Measurements from ENCODE around the gene MIOS.
A peak's percentile ranks its signal among the peaks of the same experiment; 100 is the strongest.

Gene MIOS

DNA sequence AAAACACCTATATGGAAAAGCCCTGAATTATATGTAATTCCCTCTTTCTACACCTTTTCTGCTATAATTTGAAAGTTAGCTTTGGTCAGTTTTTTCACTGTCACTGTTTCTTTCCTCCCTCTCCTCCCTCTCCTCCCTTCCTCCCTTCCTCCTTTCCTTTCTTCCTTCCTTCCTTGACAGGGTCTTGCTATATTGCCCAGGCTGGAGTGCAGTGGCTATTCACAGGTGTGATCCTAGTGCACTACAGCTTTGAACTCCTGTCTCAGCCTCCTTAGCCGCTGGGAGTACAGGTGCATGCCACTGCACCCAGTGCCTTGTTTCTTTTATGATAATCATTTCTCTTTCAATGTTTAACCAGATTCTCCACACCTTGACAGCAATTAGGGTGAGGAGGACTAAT, 51.7 kb downstream of the MIOS start:
- no peak overlapping the region for H3K27ac ChIP-seq (ENCODE audit: low read depth, low read length)
- H3K9me3 ChIP-seq (ENCODE audit: insufficient read depth, low read depth, low read length) = no peaks in the 10 kb centered on the region
- H3K27me3 ChIP-seq (ENCODE audit: insufficient read depth, low read length) = no peaks in the 10 kb centered on the region; the same call in 1 of the 2 replicates
- no peaks in the 10 kb centered on the region for H3K36me3 ChIP-seq (ENCODE audit: insufficient read depth, low read length)
- no peak overlapping the region for H3K9ac ChIP-seq (ENCODE audit: low read depth, low read length)
- no peaks in the 10 kb centered on the region for H3K4me1 ChIP-seq (ENCODE audit: insufficient read depth, low read length)
- H3K4me3 ChIP-seq (ENCODE audit: low read length) = no peak overlapping the region
- 93% methylated on average over 1 of the region's 1 CpG for WGBS

DNA sequence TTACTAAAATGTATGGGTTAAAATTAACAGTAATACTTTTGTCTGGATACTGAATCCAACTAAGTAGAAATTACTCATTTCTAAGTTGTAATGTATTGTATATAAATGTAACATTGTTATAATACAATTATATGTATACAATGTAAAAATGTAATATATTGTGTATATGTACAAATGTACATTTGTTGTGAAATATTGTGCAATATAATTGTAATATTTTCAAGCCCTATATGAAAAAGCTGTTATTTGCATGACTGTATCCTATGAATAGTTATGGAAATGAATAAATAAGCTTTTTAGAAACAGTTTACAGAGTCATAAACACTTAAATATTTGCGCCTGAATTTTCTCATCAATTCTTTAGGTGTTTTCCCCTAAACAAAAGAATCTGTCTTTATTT, 53.6 kb downstream of the MIOS start:
- Histone ChIP-seq H3K4me3 (ENCODE audit: low read length) (no peak overlapping the region), H3K4me1 (ENCODE audit: insufficient read depth, low read length) (no peaks in the 10 kb centered on the region), H3K36me3 (ENCODE audit: insufficient read depth, low read length) (no peaks in the 10 kb centered on the region), H3K9ac (ENCODE audit: low read depth, low read length) (no peak overlapping the region), H3K9me3 (ENCODE audit: insufficient read depth, low read depth, low read length) (no peaks in the 10 kb centered on the region), H3K27ac (ENCODE audit: low read depth, low read length) (no peak overlapping the region), H3K27me3 (ENCODE audit: insufficient read depth, low read length) (no peaks in the 10 kb centered on the region; the same call in 1 of the 2 replicates)
- WGBS = 100% methylated on average over 1 of the region's 1 CpG

DNA sequence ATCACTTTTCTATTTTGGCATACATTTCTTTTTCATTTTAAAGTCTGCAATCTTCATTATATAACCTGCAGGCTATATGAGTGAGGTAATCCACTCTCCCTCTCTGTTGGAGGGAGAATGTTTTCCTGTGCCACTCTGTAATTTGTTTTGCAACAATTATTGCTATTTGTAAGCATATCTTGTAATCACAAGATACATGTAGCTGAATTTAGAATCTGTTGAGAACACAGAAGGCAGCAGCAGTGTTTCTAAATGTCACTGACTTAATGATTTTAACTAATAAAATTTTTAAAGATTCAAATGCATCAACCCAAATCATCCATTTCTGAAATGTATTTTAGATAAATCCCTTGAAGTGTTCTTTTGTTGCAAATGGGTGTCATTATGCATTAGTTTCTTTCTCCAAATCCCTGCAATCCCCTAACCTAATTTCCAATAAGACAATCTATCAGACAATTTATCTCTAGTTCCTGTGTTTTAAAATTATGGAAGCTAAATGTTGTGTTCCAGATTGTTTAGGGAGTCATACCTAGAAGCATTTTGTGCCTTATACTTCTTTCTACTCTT, 54.0 kb downstream of the MIOS start:
- Histone ChIP-seq H3K9ac (ENCODE audit: low read depth, low read length) (no peak overlapping the region), H3K36me3 (ENCODE audit: insufficient read depth, low read length) (no peaks in the 10 kb centered on the region), H3K4me1 (ENCODE audit: insufficient read depth, low read length) (no peaks in the 10 kb centered on the region)

DNA sequence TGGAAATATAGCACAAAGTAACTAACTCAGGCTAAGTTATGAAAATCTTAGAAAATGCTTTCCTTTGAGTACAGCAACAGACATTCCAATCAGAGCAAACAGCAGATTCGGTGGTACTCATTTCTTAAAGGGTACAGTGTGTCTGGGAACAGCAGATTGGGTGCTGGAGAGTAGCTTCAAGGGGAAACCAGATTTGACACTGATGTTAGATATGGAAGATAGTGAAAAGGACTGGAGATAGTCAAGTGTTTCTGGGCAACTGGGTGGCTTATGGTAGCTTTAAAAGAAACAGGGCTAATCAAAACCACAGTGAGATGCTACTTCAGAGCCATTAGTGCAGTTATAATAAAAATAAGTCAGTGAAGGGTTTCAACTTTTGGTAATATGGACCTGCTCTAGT, 61.8 kb downstream of the MIOS start:
- WGBS = 96% methylated on average over 1 of the region's 1 CpG
- H3K36me3 ChIP-seq (ENCODE audit: insufficient read depth, low read length) = no peaks in the 10 kb centered on the region
- no peaks in the 10 kb centered on the region for H3K27me3 ChIP-seq (ENCODE audit: insufficient read depth, low read length)

More for the DNA sequence above, 54.0 kb downstream of the MIOS start:
- no peaks in the 10 kb centered on the region; the same call in 1 of the 2 replicates for H3K27me3 ChIP-seq (ENCODE audit: insufficient read depth, low read length)
- H3K4me3 ChIP-seq (ENCODE audit: low read length) = no peak overlapping the region
- H3K9me3 ChIP-seq (ENCODE audit: insufficient read depth, low read depth, low read length) = 0 out of 2 replicates have a peak, but pooled peaks cover 3% of the 10 kb centered on the region
- no peak overlapping the region for H3K27ac ChIP-seq (ENCODE audit: low read depth, low read length)

DNA sequence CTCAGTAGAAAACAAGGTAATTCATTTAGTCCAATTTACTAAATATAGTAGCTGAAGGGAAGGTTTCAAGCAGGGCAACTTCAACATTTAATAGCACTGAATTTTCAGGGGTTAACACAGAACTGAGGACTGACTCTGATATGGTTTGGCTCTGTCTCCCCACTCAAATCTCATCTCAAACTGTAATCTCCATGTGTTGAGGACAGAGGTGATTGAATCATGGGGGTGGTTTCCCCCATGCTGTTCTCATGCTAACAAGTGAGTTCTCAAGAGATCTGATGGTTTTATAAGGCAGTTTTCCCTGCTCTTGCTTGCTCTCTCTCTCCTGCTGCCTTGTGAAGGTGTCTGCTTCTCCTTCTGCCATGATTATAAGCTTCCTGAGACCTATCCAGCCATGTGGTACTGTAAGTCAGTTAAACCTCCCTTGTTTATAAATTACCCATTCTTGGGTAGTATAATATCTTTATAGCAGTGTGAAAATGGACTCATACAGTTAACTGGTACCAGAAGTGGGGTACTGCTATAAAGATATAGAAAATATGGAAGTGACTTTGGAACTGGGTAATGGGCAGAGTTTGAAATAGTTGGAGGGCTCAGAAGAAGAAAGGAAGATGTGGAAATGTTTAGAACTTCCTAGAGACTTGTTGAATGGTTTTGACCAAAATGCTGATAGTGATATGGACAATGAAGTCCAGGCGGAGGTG, 64.1 kb downstream of the MIOS start:
- no peak overlapping the region for H3K27ac ChIP-seq (ENCODE audit: low read depth, low read length)
- H3K36me3 ChIP-seq (ENCODE audit: insufficient read depth, low read length) = peaks cover 2% of the 10 kb centered on the region; the same call in 1 of the 2 replicates
- H3K4me1 ChIP-seq (ENCODE audit: insufficient read depth, low read length) = no peaks in the 10 kb centered on the region
- H3K4me3 ChIP-seq (ENCODE audit: low read length) = no peak overlapping the region
- peaks cover 9% of the 10 kb centered on the region for H3K9me3 ChIP-seq (ENCODE audit: insufficient read depth, low read depth, low read length)
- H3K27me3 ChIP-seq (ENCODE audit: insufficient read depth, low read length) = no peaks in the 10 kb centered on the region
- 92% methylated on average over 1 of the region's 1 CpG for WGBS
- no peak overlapping the region for H3K9ac ChIP-seq (ENCODE audit: low read depth, low read length)

More for the DNA sequence above, 61.8 kb downstream of the MIOS start:
- Histone ChIP-seq H3K27ac (ENCODE audit: low read depth, low read length) (no peak overlapping the region), H3K9ac (ENCODE audit: low read depth, low read length) (no peak overlapping the region), H3K4me1 (ENCODE audit: insufficient read depth, low read length) (no peaks in the 10 kb centered on the region), H3K4me3 (ENCODE audit: low read length) (no peak overlapping the region), H3K9me3 (ENCODE audit: insufficient read depth, low read depth, low read length) (peaks cover 12% of the 10 kb centered on the region)

DNA sequence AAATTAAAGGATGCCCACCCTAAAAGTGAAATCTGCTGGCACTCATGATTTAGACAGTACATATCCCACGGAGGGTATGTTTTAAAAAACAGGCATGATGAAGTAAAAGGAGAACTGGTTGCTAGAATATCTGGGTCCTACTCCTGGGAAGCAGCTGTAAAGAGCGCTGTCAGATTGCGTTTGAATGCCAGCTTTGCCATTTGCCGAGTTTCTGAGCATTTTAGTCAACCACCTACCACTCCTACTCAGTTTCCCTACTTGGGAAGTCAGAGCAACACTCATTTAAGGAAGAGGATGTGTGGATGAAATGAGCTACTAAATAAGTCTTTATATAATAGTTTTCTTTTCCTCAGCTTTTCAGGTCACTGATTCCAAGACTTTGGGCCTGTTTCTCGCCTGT, 72.7 kb downstream of the MIOS start:
- H3K9me3 ChIP-seq (ENCODE audit: insufficient read depth, low read depth, low read length) = no peaks in the 10 kb centered on the region

DNA sequence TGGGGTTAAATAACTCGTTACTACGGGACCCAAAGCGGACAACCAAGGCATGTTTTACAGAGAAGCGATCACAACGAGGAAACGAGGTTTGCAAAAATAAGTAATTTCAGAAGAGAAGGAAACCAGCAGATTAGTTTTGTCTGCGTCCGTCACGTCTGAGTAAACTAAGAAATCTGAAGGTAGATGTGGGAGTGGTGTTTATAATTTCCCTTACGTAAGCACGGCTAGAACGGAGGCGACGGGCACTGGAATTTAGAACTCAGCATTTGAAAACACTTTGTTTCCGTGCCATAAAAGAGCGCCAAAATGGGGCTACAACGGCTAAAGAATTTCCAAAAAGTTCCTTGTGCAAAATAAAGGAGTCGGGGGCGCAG, 73.2 kb downstream of the MIOS start:
- H3K4me3 ChIP-seq (ENCODE audit: low read length) = peak overlapping the region; percentile 83
- H3K27me3 ChIP-seq (ENCODE audit: insufficient read depth, low read length) = no peaks in the 10 kb centered on the region
- peak overlapping the region; percentile 89 for H3K9ac ChIP-seq (ENCODE audit: low read depth, low read length)
- no peaks in the 10 kb centered on the region for H3K9me3 ChIP-seq (ENCODE audit: insufficient read depth, low read depth, low read length)
- peak overlapping the region; percentile 85 for H3K27ac ChIP-seq (ENCODE audit: low read depth, low read length)
- WGBS = 1% methylated on average over 19 of the region's 19 CpGs
- H3K4me1 ChIP-seq (ENCODE audit: insufficient read depth, low read length) = peaks cover 12% of the 10 kb centered on the region
- H3K36me3 ChIP-seq (ENCODE audit: insufficient read depth, low read length) = peaks cover 23% of the 10 kb centered on the region

More for the DNA sequence above, 72.7 kb downstream of the MIOS start:
- Histone ChIP-seq H3K27me3 (ENCODE audit: insufficient read depth, low read length) (no peaks in the 10 kb centered on the region), H3K9ac (ENCODE audit: low read depth, low read length) (peak overlapping the region; percentile 89), H3K4me3 (ENCODE audit: low read length) (peak overlapping the region; percentile 83), H3K27ac (ENCODE audit: low read depth, low read length) (peak overlapping the region; percentile 85), H3K4me1 (ENCODE audit: insufficient read depth, low read length) (peaks cover 12% of the 10 kb centered on the region), H3K36me3 (ENCODE audit: insufficient read depth, low read length) (peaks cover 23% of the 10 kb centered on the region)
- WGBS = 31% methylated on average over 5 of the region's 5 CpGs

DNA sequence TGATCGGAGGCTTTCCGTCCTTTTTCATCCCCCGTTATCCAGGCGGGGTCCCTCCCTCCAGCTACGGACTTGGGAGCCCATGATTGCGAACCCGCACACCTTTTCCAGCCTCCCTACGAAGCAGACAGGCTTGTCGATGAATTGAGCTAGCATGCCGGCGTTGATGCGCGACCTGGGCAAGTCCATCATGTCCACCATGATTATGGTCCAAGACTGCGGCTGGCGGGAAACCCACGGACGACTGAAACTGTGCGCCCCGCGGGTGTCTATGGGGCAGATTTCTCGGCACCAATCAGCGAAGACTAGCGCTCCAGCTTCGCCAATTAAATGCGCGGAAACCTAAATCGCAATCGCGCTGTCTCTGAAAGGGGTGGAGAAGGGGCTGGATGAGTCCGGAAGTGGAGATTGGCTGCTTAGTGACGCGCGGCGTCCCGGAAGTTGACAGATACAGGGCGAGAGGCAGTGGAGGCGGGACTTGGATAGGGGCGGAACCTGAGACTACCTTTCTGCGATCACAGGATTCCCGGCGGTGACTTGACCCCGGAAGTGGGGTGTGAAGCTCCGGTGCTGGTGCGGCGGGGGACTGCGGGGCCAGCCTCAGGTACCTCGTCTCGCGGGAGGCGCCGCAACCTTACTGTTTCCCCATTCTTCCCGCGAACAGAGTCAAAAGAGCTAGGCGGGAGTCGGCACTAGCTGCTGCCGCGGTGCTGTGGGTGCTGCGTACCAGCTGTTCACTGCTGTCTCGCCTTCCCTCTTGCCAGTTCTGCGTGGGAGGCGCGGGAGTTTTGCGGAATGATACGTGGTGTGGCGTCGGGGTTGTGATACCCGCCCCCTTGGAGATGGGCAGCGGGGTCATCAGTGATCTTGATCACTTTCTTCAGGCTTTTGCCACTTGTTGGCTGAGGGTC, 73.8 kb downstream of the MIOS start, which contains the start of gene UMAD1:
Gene UMAD1 (plus strand): TSS at position 532 of the 908 bp plus-strand sequence. CDS start 32,620 bp downstream, outside the sequence.
- Histone ChIP-seq H3K4me3 (ENCODE audit: low read length) (peak within 1 kb of the TSS; percentile 83), H3K27ac (ENCODE audit: low read depth, low read length) (peak within 1 kb of the TSS; percentile 85), H3K9ac (ENCODE audit: low read depth, low read length) (peak within 1 kb of the TSS; percentile 89), H3K36me3 (ENCODE audit: insufficient read depth, low read length) (peaks cover 20% of the 10 kb centered on the region), H3K9me3 (ENCODE audit: insufficient read depth, low read depth, low read length) (no peaks in the 10 kb centered on the region), H3K4me1 (ENCODE audit: insufficient read depth, low read length) (peaks cover 12% of the 10 kb centered on the region), H3K27me3 (ENCODE audit: insufficient read depth, low read length) (no peaks in the 10 kb centered on the region)
- WGBS = under 1% methylated on average over 68 of the region's 68 CpGs

DNA sequence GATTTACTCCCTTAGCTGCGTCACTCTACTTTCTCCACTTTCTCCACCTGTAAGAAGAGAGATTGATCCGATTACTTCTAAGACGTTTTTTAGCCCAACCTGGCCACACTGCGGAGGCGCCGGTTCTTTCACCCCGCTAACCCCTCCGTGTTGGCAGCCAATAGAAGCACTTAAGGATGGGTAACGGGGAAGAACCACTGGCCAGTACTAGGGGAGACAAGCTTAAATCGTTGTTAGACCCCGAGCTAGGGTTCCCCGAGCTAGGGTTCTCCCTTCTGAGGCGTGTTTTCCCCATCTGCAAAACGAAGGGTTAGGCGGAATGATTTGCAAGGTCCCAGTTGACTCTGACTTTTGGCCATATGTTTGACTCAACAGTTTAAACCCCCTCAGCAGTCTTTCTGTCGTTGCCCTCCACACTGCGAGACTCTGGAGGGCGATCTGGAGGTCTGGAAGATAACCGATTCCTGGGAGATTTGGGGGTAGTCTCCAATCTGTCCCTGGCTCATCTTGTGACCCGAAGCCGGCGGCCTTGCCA, 74.5 kb downstream of the MIOS start:
- WGBS = 8% methylated on average over 22 of the region's 22 CpGs
- Histone ChIP-seq H3K27me3 (ENCODE audit: insufficient read depth, low read length) (no peaks in the 10 kb centered on the region), H3K9me3 (ENCODE audit: insufficient read depth, low read depth, low read length) (no peaks in the 10 kb centered on the region), H3K4me1 (ENCODE audit: insufficient read depth, low read length) (peaks cover 12% of the 10 kb centered on the region), H3K36me3 (ENCODE audit: insufficient read depth, low read length) (peaks cover 20% of the 10 kb centered on the region), H3K27ac (ENCODE audit: low read depth, low read length) (peak overlapping the region; percentile 79; the same call in 1 of the 2 replicates), H3K4me3 (ENCODE audit: low read length) (peak overlapping the region; percentile 83), H3K9ac (ENCODE audit: low read depth, low read length) (peak overlapping the region; percentile 82)

DNA sequence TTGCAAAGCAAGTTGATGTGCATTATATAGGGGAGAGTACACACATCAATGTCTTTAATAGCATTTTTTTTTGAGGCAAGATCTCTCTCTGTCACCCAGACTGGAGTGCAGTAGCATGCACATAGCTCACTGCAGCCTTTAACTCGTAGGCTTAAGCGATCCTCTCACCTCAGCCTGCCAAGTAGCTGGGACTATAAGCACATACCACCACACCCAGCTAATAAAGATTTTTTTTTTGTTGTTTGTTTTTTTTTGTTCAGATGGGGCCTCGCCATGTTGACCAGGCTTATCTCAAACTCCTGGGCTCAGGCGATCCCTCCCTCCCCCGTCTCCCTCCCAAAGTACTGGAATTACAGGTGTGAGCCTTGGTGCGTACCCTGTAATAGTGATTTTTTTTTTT, 75.4 kb downstream of the MIOS start:
- no peak overlapping the region for H3K27ac ChIP-seq (ENCODE audit: low read depth, low read length)
- H3K9ac ChIP-seq (ENCODE audit: low read depth, low read length) = peak overlapping the region; percentile 82
- 82% methylated on average over 3 of the region's 6 CpGs for WGBS
- peaks cover 12% of the 10 kb centered on the region for H3K4me1 ChIP-seq (ENCODE audit: insufficient read depth, low read length)
- H3K9me3 ChIP-seq (ENCODE audit: insufficient read depth, low read depth, low read length) = no peaks in the 10 kb centered on the region
- H3K4me3 ChIP-seq (ENCODE audit: low read length) = peak overlapping the region; percentile 83
- no peaks in the 10 kb centered on the region for H3K27me3 ChIP-seq (ENCODE audit: insufficient read depth, low read length)
- H3K36me3 ChIP-seq (ENCODE audit: insufficient read depth, low read length) = peaks cover 11% of the 10 kb centered on the region

Measured in HUES64 (cell line).